Stimulated activated CD8-positive, alpha-beta memory T cell treated with anti-CD3 and anti-CD28 coated beads, Interleukin-15, amount 100 ng/mL, for 48 hours (primary cell): Measurements from ENCODE around the gene SMARCD2.
A peak's percentile ranks its signal among the peaks of the same experiment; 100 is the strongest.

Experiments
- DNase-seq, 2 donors: peaks; one replicate each; pipeline ENCODE4 v3.0.0-alpha.2; 2020; ENCODE audit warnings: low read depth in 2 of 2

SMARCD2 gene

DNA sequence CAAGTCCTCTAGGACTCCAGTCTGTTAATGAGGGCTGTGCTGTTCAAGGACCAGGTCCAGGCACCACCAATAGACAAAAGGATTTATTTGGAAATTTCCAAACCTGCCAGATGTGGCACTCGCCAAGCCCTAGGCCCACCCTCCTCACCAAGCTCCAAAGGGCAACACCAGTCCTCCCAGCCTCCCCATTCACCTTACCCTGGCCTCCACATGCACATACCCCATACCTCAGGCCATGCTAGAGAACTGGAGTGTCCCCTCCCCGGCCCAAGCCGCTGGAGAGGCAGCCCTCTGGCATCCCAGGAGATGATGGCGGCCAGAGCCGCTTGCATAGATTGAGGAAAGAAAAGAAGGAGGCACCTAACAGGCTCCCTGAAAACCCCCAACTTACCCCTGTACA is 10.5 kb downstream of the SMARCD2 start:
- DNase-seq = no peak

DNA sequence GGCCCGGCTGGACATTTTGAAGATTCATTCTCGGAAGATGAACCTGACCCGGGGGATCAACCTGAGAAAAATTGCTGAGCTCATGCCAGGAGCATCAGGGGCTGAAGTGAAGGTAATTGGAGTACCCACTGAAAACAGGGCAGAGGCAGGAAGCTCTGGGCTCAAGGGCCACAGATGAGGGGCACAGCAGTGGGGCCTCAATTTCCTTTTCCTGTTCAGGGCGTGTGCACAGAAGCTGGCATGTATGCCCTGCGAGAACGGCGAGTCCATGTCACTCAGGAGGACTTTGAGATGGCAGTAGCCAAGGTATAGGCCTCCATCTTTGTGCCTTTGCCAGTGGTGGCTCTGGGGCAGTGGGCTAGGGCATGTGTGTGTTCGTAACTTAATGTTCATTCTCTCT is 11.0 kb downstream of the SMARCD2 start:
- DNase-seq = no peak

DNA sequence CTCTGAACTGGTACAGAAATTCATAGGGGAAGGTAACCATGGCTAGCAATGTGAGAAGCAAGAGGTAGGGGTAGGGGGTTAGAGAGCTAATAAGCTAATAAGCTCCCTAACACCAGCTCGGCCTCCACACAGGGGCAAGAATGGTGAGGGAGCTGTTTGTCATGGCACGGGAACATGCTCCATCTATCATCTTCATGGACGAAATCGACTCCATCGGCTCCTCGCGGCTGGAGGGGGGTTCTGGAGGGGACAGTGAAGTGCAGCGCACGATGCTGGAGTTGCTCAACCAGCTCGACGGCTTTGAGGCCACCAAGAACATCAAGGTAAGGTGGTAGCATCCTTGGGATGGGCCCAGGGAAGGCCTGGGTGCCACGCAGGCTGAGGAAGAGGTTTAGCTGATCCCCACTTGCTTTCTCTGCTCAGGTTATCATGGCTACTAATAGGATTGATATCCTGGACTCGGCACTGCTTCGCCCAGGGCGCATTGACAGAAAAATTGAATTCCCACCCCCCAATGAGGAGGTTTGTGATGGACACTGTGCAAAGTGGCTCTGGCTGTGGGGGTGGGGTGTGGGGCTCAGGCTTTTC is 11.5 kb downstream of the SMARCD2 start:
- no peak for DNase-seq

DNA sequence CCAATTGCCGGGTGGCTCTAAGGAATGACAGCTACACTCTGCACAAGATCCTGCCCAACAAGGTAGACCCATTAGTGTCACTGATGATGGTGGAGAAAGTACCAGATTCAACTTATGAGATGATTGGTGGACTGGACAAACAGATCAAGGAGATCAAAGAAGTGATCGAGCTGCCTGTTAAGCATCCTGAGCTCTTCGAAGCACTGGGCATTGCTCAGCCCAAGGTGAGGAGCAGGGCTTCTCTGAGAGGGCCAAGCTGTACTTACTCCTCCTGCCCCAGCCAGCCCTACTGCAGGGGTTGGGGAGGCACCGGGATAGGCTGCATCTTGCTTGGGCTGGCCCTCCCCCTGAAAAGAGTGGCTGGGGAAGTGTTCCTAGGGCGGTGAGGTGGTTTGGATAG is 12.2 kb downstream of the SMARCD2 start:
- no peak for DNase-seq

DNA sequence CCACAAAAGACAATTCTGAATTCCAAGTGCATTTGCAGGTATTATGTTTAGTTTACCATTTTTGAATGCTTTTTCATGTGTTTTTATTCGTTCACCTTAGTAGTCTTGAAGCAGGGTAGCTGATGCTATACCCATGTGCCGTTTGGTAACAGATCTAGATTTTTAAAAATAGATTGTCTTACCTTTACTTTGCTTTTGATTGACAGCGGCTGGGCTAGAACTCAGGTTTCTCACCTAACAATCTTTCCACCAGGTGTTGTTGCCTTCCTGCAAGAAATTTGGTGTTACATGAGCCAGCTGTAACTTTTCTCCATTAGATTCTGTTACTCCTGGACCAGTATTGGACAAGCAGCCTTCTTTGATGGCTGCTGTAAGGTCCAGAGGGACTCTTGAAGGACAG is 13.5 kb downstream of the SMARCD2 start:
- no peak for DNase-seq

DNA sequence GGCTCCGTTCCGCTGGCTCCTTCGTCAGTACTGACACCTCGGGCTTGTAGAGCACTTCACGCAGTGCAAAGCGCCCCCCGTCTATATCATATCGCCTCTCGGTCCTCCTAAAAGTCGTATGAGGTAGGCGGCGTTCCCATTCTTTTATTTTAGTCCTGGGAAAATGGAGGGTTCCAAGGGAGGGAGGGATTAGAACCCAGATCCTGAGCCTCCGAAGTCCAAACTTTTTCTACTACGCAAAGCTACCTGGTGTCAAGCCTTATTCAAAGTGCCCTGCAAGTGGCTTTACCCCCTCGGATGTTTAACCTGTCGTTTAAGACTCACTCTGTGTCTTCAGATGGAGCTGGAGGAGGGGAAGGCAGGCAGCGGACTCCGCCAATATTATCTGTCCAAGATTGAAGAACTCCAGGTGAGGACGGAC is 14.7 kb downstream of the SMARCD2 start:
- DNase-seq = no peak

DNA sequence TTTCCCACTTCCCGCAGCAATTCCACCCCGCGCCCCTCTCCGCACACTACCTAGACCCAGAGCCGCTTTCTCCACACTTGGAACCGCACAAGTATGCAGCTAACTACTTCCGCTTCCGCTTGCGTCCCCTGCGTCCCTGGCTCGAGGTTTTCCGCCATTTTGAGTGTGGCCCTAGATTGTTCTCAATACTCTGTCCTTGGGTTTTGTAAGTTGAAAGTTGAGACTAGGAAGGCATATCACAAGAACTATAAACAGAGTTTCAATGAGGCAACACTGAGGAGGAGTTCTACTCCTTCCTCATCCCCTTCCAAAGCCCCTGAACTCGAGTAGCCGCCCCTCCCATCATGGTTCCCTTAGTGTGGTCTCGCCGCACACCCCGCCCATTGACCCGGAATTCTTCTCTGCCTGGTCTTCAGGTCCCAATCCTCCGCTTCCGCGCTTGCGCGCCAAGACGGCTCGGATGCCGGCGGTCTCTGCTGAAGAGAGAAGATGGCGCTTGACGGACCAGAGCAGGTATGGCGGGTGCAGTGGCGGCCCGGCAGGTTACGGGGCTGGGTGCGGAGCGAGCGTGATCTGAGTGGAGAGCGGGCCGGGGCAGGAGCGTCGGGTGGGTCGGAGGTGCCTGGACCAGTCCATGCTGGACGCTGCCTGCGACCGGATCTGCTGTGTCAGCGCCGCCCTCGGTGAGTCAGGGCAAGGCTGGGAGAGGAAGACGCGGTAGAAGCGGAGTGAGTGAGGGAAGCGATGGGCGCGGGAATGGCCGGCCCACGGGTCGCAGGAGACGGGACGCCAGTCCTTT is 15.3 kb downstream of the SMARCD2 start, which contains the start of the genes FTSJ3 and PSMC5:
Gene FTSJ3 (minus strand): TSS at position 662 of the 799 bp plus-strand sequence. CDS start 761 bp downstream, outside the sequence.
Gene PSMC5 (plus strand): TSS at position 430 of the 799 bp plus-strand sequence. CDS start 60 bp downstream, at position 490.
- DNase-seq = peak; percentile 88 to 91

DNA sequence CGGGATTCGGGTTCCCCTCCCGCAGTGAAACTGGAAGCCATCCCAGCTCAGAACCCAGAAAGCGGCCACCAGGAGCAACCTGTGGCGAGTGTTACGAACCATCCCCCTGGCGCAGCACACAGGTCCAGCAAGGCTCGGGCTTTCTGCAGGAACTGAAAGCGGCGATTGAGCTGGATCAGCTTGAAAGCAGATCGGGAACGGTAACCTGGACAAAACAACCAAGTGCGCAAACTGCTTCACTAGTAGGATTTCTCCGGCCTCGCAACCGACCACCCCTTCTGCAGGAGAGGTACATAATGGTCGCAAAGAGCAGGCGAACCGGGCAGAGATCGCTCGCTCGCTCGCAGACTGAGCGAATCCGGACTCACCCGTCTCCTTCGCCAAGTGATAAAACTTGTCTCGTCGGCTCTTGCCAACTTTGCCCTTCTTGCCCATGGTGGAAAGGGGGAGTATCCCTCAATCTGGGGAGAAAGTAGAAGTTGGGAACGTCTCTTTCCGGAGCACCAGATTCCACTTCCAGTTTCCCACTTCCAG is 15.9 kb downstream of the SMARCD2 start:
- no peak for DNase-seq

DNA sequence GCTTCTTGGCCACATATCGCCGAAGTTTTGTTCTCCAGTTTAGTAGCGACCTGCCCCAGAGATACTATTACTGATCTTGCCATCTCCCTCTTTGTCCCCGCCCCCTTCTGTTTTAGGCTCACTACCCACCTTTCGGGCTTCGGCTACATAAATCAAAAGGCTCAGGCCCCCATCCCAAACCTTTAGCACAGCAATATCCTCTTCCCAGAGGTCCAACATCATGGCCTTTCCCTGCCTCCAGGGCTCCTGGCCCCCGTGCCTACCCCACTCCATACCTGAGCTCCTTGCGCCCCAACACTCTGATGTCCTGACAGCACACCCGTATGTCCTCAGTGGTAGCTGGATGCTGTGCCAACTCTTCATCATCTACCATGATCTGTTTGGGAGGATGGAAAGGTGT is 18.1 kb downstream of the SMARCD2 start:
- no peak for DNase-seq

DNA sequence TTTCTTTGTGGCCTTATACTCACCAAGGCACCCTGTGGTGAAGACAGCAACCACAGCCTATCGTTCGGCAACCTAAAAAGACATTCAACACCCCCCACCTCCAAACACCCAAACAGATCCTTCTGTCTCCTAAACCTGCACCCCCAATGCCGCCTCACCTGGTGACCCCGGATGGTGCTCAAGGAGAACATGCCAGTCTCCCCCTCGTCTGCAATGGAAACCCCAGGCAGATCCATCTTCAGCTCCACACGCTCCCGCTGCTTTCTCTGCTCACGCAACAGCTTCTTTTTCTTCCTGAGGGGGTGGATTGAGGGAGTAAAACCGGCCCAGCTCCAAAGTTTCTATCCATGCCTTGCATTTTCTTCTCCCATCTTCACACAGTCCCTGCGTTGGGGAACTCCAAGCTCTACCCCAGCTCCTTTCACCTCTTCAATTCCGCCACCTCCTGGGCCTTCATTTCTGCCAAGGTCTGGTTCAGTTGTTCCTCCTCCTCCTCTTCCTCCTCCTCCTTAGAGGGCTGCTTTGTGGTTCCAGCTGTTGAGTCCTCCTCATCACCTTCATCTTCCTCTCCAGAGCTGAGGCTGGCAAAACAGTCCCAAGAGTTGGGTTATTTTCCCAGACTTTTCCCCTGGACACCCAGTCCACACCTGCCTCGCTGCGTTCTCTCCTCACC is 18.7 kb downstream of the SMARCD2 start:
- no peak for DNase-seq

DNA sequence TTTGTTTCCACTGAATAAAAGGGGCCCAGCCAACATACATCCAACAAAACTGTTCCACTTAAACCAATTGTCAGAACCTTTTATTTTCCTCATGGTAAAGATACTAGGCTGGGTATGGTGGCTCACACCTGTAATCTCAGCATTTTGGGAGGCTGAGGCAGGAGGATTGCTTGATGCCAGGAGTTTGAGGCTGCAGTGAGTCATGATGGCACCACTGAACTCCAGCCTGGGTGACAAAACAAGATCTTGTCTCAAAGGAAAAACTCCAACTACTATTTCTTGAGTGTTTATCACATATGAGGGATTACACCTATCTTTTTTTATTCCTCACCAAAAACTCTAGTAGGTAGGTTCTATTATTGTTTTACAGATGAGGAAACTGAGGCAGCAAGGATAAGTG is 19.9 kb downstream of the SMARCD2 start:
- DNase-seq = no peak

DNA sequence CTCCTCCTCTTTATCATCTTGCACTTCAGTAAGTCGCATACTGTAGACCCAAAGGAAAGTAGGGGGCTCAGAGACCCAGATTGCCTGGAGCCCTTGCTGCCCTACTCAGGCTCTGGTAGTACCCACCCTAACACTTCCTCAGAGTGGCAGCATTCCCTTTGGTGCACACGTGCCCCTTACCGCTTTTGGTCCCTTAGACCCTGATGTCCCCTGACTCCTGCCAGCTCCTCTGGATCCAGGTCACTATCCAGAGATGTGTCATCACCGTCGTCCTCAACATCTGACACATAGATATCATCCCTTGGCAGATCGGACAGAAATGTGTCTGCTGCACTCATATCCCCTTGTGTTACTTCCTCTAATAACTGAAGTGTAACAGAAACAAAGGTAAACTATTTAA is 20.7 kb downstream of the SMARCD2 start:
- no peak for DNase-seq

DNA sequence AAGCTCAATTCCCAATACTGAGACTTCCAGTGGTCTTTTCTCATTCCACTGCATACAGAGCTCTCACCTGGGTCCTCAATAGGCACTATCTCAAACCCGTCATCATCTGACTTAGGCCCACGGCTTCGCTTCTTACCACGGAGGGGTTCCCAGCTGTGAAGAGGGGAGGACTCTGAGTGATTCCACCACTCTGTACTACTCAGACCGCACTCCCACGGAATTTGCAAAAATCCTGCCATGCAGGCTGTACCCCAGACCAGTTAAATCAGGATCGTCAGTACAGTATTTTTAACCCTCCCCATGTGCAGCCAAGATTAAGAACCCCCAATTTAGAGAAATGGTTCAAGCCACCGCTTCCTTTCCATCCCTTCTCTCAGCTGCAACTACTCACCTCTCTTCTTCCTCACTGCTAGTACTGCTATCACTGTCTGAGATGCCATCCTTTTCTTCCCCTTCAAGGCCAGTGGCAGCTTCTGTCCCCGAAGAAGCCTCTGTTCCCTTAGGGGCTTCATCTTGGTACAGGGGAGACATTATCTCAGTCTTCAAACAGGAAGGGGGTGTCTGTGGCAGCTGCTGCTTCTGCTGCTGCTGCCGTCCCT is 21.4 kb downstream of the SMARCD2 start:
- no peak for DNase-seq

DNA sequence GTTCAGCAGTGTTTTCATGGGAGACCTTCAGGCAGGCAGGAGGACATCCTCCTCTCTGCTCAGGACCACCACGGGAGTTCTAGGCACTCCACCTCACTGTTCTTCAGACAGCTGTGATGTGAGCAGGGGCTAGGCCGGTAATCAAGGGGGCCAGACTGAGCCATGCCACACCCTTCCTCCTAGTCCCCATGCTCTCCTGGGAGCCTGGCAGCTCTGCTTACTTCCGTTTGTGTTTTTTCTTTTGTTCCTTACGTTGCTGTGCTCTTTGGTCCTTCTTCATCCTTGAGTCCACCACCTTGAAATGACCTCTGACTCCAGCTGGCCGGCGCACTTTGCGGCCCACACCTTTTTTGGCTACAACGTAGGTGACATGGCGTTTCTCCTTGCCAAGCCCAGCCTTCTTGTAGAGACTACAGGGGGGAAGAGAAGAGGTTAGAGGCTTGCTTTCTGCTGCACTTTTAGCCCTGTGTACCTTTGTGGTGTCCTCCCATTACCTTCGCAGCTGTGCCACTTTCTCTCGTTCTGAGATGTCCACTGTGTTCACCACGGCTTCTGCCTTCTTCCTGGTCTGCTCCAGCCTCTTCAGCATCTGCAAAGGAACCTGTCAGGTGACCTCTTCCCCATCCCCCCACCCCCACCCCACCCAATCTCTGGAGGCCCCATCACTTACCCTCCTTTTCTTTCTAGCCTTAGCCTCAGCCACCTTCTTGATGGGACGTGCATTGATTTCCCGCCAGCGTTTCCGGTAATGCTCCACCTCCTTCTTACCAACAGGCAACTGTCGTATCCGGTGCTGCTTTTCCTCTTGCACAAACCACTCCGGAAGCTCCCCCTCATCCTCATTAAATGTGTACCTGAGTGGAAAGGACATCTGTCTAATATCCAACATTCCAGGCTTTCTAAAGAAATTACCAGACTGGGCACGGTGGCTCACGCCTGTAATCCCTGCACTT is 22.6 kb downstream of the SMARCD2 start:
- DNase-seq = no peak

DNA sequence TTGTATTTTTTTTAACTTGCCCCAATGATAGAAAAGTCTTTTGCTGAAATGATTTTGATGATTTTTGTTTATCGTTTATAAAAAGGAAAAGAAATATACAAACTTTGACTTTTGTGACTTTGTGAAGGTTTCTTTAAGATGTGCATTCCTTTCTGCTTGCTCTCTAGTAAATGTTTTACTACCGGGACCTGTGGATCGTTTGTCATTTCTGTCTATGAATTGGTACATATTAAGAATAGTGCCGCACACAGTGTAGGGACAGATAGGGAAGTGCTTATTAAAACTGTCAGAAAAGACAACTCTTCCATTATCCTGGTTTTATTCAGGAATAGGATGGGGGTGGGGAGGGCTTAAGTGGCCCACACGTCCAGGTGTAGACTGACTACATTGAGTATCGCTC is 23.4 kb downstream of the SMARCD2 start:
- DNase-seq = no peak

DNA sequence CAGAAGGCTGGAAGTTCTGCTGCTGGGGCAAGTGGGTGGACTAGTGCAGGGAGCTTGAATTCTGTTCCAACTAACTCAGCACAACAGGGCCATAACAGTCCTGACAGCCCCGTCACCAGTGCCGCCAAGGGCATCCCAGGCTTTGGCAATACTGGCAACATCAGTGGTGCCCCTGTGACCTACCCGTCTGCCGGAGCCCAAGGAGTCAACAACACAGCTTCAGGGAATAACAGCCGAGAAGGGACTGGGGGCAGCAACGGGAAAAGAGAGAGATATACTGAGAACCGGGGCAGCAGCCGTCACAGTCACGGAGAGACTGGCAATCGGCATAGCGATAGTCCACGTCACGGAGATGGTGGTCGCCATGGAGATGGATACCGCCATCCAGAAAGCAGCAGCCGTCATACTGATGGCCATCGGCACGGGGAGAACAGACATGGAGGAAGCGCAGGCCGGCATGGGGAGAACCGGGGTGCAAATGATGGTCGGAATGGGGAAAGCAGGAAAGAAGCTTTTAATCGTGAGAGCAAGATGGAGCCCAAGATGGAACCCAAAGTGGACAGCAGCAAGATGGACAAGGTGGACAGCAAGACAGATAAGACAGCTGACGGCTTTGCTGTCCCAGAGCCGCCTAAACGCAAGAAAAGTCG is 24.6 kb downstream of the SMARCD2 start:
- DNase-seq = no peak

DNA sequence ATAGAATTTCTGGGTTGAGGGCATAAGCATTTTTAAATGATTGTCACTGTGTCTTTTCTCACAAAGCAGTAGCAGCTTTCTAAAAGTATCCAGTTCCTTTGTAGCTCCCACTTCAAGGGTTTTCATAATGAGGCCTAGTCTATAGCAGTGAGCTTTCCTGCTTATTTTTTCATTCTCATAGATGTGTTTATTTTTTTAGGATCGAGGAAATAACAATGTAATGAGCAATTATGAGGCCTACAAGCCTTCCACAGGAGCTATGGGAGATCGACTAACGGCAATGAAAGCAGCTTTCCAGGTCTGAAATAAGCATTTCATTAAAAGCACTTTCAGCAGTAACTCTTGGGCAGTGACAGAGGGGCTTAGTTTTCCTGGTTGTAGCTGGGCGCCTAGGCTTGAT is 25.8 kb downstream of the SMARCD2 start:
- no peak for DNase-seq

DNA sequence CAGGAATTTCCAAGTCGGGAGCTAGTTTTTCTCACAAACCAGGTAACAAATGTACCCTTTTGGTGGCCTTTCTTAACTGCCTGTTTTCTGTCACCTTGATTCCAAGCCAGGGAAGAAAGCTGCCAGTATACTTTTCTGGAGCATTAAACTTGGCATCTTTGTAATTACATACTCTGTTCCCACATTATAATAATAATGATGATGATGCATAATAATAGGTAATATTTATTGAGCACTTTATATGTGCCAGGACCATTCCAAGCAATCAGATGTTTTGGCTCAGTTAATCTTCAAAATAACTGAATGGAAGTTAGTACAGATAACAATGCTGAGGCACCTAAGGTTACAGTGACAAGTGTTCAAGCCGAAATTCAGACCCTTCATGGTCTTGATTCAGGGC is 26.4 kb downstream of the SMARCD2 start:
- DNase-seq = no peak

DNA sequence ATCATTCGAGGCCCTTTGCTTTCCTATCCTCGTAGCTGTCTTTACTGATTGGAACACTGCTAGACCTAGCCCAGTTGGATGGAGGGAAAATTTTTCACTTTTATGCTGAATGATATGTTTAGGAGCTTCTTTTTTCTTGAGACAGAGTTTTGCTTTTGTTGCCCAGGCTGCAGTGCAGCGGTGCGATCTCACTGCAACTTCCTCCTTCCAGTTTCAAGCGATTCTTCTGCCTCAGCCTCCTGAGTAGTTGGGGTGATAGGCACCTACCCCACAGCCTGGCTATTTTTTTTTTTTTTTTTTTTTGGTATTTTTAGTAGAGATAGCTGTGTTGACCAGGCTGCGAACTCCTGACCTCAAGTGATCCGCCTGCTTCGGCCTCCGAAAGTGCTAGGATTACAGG is 32.5 kb downstream of the SMARCD2 start:
- no peak for DNase-seq

DNA sequence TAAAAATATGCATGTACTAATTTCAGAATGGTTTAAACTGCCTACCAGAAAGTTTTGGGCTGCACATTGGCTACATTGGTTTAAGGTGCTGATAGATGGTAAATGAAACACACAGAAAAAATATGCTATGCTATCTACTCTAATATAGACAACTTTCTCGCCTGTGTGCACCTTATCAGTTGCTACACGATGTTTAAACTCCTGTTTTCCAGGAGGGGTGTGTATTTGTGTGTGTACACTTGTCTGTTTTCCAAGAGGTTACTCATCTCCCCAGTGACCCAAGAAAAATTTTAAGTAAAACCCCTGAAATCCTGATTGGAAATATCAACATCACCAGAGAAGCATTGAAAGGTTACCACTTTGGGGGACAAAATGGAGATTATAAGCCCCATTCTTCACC is 36.9 kb downstream of the SMARCD2 start:
- no peak for DNase-seq
